Keratinocyte (primary cell): ENCODE data around the gene DGKI.

Experiments
- CTCF ChIP-seq, 3 experiments: IDR thresholded peaks in 1 of 3; conservative IDR thresholded peaks in 1 of 3; optimal IDR thresholded peaks in 1 of 3; 2 replicates in 2 of 3; 3 replicates in 1 of 3; pipeline versions ENCODE3 to v1.5.1; 2011; ENCODE audit warnings: low read length in 3 of 3, mild to moderate bottlenecking in 3 of 3, moderate library complexity in 2 of 3, control low read depth in 1 of 3, inconsistent platforms in 1 of 3; ENCODE audit not compliant: insufficient read depth in 2 of 3; ENCODE audit errors: extremely low read depth in 1 of 3
- EZH2 ChIP-seq: IDR thresholded peaks from one replicate; pipeline ENCODE4 v1.6.1; 2012; ENCODE audit warnings: inconsistent platforms, mild to moderate bottlenecking, low read length, moderate library complexity

GRCh38 chr7:137692399-137692798 is 154.4 kb downstream of the DGKI start:
- no peak for TF ChIP-seq CTCF (optimal IDR thresholded peaks at IDR 0.05 in 1 of 3, IDR thresholded peaks at IDR 0.05 in 1 of 3, conservative IDR thresholded peaks at IDR 0.05 in 1 of 3; ENCODE audit: extremely low read depth in 1 of 3, insufficient read depth in 2 of 3, low read length in 3 of 3)
- TF ChIP-seq EZH2, result no peak
